Nephron (organoid): ENCODE data around the gene SPDEF.

Experiments
- H3K27ac Mint-ChIP-seq, 3 experiments: 2 replicates each; pipeline ENCODE4 v1.8.0; 2020; ENCODE audit warnings: mixed read lengths in 3 of 3, mild to moderate bottlenecking in 2 of 3, moderate library complexity in 1 of 3
- H3K27me3 Mint-ChIP-seq: 2 replicates; pipeline ENCODE4 v1.8.0; 2021; ENCODE audit warnings: low read depth, mild to moderate bottlenecking, moderate library complexity, mixed read lengths
- H3K36me3 Mint-ChIP-seq: 2 replicates; pipeline ENCODE4 v1.8.0; 2020; ENCODE audit warnings: low read depth, mixed read lengths
- H3K4me1 Mint-ChIP-seq: 2 replicates; pipeline ENCODE4 v1.8.0; 2020; ENCODE audit warnings: mixed read lengths
- H3K4me3 Mint-ChIP-seq, 3 experiments: 2 replicates each; pipeline ENCODE4 v1.8.0; 2020; ENCODE audit warnings: mild to moderate bottlenecking in 3 of 3, mixed read lengths in 3 of 3, moderate library complexity in 2 of 3
- H3K9me3 Mint-ChIP-seq: 2 replicates; pipeline ENCODE4 v1.8.0; 2020; ENCODE audit warnings: mixed read lengths
- TF ChIP-seq, protein P1 (sequence below), 3 experiments: fragments of 200-600 bp; sonication (generic); IDR thresholded peaks; one replicate each; pipeline ENCODE4 v1.5.0; 2021; ENCODE audit warnings: antibody characterized with exemption in 3 of 3; ENCODE audit not compliant: unreplicated experiment in 3 of 3

The SPDEF gene

DNA sequence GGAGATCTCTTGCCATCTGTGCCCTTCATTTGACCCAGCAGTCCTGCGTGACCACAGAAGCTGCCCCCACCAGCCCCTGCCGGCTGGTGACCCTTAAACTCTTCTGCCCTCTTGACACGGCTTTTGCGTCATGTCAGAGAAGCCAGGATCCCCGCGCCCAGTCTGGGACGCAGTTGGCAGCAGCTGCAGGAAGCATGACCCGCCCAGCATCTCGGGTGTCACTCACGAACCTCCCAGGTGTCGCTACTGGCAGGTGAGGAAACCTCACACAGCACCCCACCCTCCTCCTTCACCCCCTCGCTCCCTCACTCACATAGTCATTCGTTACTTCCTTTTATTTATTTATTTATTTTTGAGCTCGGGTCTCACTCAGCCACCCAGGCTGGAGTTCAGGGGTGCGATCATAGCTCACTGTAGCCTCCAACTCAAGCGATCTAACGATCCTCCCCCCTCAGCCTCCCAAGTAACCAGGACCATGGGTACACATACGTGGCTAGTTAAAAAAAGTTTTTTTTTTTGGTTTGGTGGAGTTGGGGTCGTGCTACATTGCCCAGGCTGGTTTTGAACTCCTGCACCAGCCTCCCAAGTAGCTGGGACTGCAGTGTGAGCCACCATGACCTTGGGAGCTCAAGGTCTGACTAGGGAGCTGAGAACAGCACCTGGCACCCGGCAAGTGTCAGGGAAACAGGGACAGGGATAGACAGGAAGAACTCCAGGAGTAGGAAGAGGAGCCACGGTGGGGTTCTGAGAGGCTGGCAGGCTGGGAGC is 14.1 kb upstream of the SPDEF start:
- no peaks in the 10 kb centered on the region for H3K36me3 Mint-ChIP-seq
- TF ChIP-seq, protein P1, sequence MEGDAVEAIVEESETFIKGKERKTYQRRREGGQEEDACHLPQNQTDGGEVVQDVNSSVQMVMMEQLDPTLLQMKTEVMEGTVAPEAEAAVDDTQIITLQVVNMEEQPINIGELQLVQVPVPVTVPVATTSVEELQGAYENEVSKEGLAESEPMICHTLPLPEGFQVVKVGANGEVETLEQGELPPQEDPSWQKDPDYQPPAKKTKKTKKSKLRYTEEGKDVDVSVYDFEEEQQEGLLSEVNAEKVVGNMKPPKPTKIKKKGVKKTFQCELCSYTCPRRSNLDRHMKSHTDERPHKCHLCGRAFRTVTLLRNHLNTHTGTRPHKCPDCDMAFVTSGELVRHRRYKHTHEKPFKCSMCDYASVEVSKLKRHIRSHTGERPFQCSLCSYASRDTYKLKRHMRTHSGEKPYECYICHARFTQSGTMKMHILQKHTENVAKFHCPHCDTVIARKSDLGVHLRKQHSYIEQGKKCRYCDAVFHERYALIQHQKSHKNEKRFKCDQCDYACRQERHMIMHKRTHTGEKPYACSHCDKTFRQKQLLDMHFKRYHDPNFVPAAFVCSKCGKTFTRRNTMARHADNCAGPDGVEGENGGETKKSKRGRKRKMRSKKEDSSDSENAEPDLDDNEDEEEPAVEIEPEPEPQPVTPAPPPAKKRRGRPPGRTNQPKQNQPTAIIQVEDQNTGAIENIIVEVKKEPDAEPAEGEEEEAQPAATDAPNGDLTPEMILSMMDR (IDR thresholded peaks at IDR 0.05; ENCODE audit: unreplicated experiment in 3 of 3), result no peak
- H3K4me3 Mint-ChIP-seq, result no peak overlapping the region
- H3K27me3 Mint-ChIP-seq, result peaks cover 7% of the 10 kb centered on the region
- H3K4me1 Mint-ChIP-seq, result no peaks in the 10 kb centered on the region
- no peak overlapping the region for H3K27ac Mint-ChIP-seq
- H3K9me3 Mint-ChIP-seq, result no peaks in the 10 kb centered on the region

DNA sequence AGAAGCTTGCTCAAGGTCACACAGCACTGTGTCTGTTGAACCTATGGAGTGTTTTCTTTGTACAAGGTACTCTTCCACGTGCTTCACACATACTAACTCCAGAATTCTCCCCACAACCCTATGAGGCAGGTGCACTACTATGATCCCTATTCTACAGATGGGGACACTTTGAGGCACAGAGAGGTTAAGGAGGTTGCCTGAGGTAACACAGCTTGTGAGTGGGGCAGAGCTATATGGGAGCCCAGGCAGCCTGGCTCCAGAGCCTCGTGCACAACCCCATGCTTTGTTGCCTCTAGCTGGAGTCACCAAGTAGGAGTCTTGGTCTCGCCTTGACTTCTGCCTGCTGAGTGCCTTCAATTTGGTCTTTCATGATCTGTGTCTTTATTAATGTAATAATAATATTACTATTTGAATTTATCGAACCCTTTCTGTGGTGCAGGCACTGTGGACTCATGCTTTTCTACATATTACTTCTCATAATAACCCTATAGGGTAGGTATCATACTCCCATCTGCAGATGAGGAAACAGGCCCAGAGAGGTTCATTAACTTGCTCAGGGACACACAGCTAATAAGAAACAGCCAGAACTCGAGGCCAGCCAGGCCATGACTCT is 13.3 kb upstream of the SPDEF start:
- Mint-ChIP-seq H3K4me1 (no peaks in the 10 kb centered on the region), H3K36me3 (no peaks in the 10 kb centered on the region)

DNA sequence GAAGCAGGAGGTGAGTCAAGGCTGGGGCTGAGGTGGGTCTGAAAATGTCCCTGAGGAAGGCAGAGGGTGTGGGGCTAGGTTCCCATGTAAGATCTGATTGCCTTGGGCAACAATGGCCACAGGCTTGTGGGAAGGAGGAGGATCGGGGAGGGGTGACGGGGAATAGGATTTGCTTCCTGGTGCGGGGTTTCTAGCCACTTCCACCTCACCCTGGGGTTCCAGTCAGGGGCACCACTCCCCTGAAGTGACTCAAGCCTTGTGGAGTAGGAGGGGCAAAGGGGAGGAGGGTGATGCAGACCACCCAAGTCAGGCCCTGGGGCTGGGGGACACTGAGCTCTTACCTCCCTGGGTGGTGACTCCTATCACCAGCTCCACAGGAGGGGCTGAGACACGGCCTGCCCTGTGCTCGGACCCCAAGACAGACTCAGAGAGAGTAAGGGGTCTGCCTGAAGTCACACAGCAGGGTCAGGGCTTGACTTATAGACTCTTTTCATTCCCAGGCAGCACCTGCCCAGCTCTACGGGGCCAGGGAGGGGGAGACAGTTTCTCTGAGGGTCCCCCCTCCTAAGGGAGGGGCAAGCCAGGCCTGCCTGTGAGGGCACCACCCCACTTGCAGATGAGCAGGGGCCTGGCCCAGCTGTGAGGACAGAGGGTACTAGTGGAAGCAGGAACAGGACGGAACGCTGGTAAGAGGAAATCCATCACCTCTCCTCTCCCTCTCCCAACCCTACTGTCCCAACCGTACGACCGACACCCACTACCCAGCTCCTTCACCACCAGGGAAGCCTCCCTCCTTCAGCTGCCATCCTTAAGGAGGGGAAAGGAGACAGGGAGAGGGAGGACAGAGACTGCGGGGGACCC is 12.4 kb upstream of the SPDEF start:
- Mint-ChIP-seq H3K4me3 (no peak overlapping the region), H3K36me3 (no peaks in the 10 kb centered on the region), H3K4me1 (no peaks in the 10 kb centered on the region), H3K27me3 (peaks cover 7% of the 10 kb centered on the region), H3K9me3 (no peaks in the 10 kb centered on the region), H3K27ac (no peak overlapping the region)
- TF ChIP-seq, protein P1 (IDR thresholded peaks at IDR 0.05; ENCODE audit: unreplicated experiment in 3 of 3), result no peak

More for the DNA sequence above, 13.3 kb upstream of the SPDEF start:
- H3K27me3 Mint-ChIP-seq, result peaks cover 7% of the 10 kb centered on the region
- H3K9me3 Mint-ChIP-seq, result no peaks in the 10 kb centered on the region
- no peak overlapping the region for H3K27ac Mint-ChIP-seq
- TF ChIP-seq, protein P1 (IDR thresholded peaks at IDR 0.05; ENCODE audit: unreplicated experiment in 3 of 3), result no peak
- no peak overlapping the region for H3K4me3 Mint-ChIP-seq

DNA sequence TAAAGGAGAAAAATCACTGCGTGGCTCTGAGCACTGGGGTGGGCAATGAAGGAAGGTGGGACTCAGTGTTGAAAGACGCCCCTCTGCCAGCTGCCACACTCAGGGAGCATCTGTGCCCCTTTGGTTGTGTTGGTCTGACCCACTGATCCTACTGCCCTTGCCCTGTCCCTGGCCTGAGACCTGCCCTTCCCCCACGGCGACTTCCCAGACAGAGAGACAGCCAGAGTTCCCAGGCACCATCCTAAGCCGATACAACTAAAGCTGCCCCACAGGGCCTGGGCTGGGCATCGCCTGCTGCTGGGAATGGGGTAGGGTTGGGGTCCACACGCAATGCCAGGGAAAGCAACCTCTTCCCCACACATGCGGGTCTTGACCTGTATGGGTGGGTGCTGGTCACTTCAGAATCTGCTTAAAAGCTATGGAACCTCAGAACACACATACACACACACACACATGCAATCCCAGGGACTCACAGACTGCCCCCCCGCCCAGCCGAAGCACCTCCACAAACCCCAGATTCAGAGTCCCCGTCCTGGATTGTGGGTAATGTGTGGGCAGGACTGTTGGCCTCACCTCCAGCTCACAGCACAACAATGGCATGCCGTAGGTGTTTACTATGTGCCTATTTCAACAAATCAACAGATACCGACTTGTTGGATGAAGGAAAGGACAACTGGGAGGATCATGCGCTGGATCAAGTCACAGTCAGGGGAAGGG is 10.9 kb upstream of the SPDEF start:
- Mint-ChIP-seq H3K9me3 (no peaks in the 10 kb centered on the region), H3K27ac (no peak overlapping the region), H3K4me3 (no peak overlapping the region), H3K4me1 (no peaks in the 10 kb centered on the region), H3K36me3 (no peaks in the 10 kb centered on the region), H3K27me3 (peaks cover 3% of the 10 kb centered on the region)
- TF ChIP-seq, protein P1 (IDR thresholded peaks at IDR 0.05; ENCODE audit: unreplicated experiment in 3 of 3), result no peak

DNA sequence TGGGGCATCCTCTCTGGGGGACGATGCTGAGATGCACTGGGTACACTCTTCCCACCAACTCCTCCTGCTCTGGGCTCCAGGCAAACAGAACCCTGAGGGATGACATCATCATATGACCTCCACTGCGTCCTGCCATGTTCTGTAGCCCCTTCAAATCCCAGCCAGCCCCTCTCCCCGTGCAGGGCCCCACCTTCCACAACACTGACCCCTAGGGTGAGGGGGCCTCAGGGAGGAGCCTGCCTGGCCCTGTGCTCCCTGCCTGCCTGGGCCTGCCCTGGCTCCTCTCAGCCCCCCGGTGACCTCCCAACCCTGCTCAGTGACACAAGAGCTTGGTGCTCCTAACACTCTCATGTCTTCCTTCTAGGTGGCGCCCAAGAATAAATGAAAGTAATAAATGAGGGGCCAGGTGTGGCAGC is 9.6 kb upstream of the SPDEF start:
- Mint-ChIP-seq H3K36me3 (no peaks in the 10 kb centered on the region), H3K27me3 (no peaks in the 10 kb centered on the region), H3K9me3 (no peaks in the 10 kb centered on the region), H3K27ac (no peak overlapping the region), H3K4me3 (no peak overlapping the region), H3K4me1 (no peaks in the 10 kb centered on the region)
- TF ChIP-seq, protein P1 (IDR thresholded peaks at IDR 0.05; ENCODE audit: unreplicated experiment in 3 of 3), result no peak
